Stimulated activated naive B cell treated with anti-CD40 and anti-IgM and Interleukin-4, amounts not matched to agents 10 μg/mL and 1 μg/mL and 100 μg/mL, for 72 hours (primary cell): Measurements from ENCODE around the gene ORM1.

Source experiments
- ATAC-seq, 2 donors: fragments of 150-1000 bp; cut with Tn5 transposase; replicated peaks; 2 replicates each; pipeline ENCODE4 v1.10.0; 2021; ENCODE audit warnings: moderate library complexity in 1 of 2
- DNase-seq: peaks from one replicate; pipeline ENCODE4 v3.0.0; 2021
- H3K27ac Mint-ChIP-seq: one replicate; pipeline ENCODE4 v1.8.0; 2022; ENCODE audit warnings: mild to moderate bottlenecking, mixed read lengths
- H3K27me3 Mint-ChIP-seq, 2 donors: one replicate each; pipeline ENCODE4 v1.8.0; 2022; ENCODE audit warnings: mixed read lengths in 2 of 2
- H3K36me3 Mint-ChIP-seq, 2 donors: one replicate each; pipeline ENCODE4 v1.8.0; 2022; ENCODE audit warnings: mixed read lengths in 2 of 2, mild to moderate bottlenecking in 1 of 2
- H3K4me1 Mint-ChIP-seq, 2 donors: one replicate each; pipeline ENCODE4 v1.8.0; 2022; ENCODE audit warnings: mixed read lengths in 2 of 2, mild to moderate bottlenecking in 1 of 2
- H3K4me3 Mint-ChIP-seq, 2 donors: one replicate each; pipeline ENCODE4 v1.8.0; 2022; ENCODE audit warnings: mild to moderate bottlenecking in 2 of 2, mixed read lengths in 2 of 2, moderate library complexity in 1 of 2
- H3K9me3 Mint-ChIP-seq, 2 donors: one replicate each; pipeline ENCODE4 v1.8.0; 2022; ENCODE audit warnings: mixed read lengths in 2 of 2, mild to moderate bottlenecking in 1 of 2

ORM1 gene

DNA sequence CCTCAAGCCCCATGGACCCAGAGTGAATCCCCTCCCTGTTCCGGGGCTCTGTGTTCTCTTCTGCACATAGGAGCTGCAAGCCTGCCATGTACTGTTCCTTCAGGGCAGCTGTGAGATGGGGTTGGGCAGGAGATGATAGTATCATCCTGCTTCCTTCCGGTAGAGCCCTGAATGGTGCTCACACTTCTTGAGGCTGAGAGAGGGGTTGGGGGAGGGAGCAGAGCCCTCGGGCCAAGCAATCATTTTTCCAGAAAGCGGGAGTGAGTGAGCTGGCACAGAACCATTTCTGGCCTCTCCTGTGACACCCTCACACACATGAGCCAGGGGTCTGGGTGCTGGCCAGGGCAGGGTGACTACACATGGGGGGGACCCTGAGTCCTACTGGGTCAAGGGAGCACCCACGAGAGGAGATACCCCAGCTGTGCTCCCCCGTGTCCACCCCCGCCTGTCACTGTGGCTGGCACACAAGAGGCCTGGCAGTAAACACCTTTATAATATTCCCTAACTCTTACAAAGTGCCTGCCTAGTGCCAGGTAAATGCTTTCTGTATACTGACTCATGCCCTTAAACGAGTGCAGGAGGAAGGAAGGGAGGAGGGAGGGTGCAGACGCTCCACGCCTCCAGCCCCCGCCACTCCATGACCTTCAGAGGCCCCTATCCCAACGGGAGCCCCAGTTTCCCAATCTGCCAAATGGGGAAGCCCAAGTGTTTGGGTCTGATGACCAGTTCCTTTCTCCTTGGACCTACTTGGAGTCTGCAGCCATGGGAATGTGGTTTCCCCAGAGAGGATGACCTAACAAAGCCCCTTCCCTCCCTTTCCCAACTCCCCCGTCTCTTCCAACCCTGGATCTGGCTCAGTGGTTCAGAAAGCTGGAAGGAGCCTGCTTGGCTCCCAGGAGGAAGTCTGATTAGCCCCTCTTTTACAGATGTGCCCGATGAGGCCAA is 49.3 kb downstream of the ORM1 start:
- no peak for DNase-seq

DNA sequence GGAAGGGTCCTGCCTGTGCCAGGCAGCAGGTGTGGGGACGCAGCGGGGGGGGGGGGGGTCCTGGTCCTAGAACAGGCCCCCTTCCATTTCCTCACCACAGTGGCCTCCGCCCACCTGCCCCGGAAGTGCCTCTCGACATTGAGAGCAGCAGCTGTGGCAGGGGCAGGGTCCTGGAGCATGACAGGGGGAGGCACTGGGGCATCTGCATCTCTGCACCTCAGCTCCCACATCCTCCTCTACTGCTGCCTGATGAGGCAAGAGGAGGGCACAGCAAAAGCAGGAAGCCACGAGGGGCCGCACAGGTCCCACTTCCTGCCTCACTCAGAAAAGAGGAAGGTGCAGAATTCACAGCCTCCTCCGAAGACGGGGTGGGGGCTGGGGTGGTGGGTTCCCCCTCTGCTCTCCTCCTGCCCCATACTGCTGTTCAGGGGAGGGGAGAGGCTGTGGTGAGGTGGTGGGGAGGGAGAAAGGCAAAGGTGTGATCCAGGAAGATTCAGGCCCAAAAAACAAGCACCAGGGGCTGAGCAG is 50.1 kb downstream of the ORM1 start:
- Mint-ChIP-seq H3K9me3 (peaks cover 2 to 5% of the 10 kb centered on the region in 2 donors), H3K27ac (peak overlapping the region; percentile 97), H3K4me3 (peak overlapping the region; percentile 66 to 73), H3K4me1 (peaks cover 71 to 94% of the 10 kb centered on the region in 2 donors), H3K27me3 (no peaks in the 10 kb centered on the region), H3K36me3 (peaks cover 72 to 83% of the 10 kb centered on the region in 2 donors)
- DNase-seq (peak; percentile 91), ATAC-seq (peak; percentile 97 to 98)

More for the DNA sequence above, 49.3 kb downstream of the ORM1 start:
- H3K27me3 Mint-ChIP-seq, result no peaks in the 10 kb centered on the region
- H3K36me3 Mint-ChIP-seq, result peaks cover 74 to 83% of the 10 kb centered on the region in 2 donors
- peak overlapping the region; percentile 66 to 73 for H3K4me3 Mint-ChIP-seq
- H3K27ac Mint-ChIP-seq, result peak overlapping the region; percentile 97
- ATAC-seq, result peak in 1 of 2 donors; percentile 17
- H3K4me1 Mint-ChIP-seq, result peaks cover 72 to 94% of the 10 kb centered on the region in 2 donors
- peaks cover 2 to 5% of the 10 kb centered on the region in 2 donors for H3K9me3 Mint-ChIP-seq

DNA sequence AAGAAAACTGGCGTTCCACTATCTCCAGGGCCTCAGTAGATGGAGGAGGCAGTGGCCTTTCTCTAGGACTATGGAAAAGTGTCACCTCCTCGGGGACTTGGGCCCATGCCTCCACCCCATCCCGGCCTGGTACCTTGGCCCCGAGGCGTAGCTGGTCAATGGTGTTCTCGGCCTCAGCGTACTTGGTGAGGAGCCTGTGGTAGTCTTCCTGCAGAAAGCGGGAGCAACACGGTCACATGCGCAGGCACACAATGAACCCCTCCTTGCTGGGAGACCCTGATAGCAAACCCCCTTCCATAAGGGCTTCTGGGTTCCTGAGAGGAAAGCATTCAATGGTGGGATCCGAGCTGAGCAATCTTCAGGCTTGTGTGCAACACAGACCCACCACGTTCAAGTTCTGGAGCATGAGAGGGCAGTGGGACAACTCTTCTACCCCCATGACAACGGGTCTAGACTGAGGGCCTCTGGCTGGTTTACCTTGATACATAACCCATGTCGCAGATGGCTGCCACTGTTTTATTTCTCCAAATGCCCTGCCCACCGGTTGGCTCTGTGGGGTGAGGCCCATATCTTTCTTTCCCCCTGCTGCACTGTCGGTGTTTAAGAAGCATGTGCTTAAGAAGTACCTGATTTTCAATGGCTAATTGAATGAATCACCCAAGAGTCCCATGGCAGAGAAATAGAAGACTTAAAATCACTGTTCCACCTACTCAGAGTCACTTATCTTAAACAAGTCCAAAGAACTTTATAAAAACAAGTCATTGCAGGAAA is 51.2 kb downstream of the ORM1 start:
- Mint-ChIP-seq H3K4me1 (peaks cover 74 to 97% of the 10 kb centered on the region in 2 donors), H3K9me3 (peaks cover 2 to 5% of the 10 kb centered on the region in 2 donors), H3K27ac (peak overlapping the region; percentile 97), H3K36me3 (peaks cover 77 to 87% of the 10 kb centered on the region in 2 donors), H3K27me3 (no peaks in the 10 kb centered on the region), H3K4me3 (peak overlapping the region in 1 of 2 donors; percentile 46)
- no peak for ATAC-seq
- no peak for DNase-seq

DNA sequence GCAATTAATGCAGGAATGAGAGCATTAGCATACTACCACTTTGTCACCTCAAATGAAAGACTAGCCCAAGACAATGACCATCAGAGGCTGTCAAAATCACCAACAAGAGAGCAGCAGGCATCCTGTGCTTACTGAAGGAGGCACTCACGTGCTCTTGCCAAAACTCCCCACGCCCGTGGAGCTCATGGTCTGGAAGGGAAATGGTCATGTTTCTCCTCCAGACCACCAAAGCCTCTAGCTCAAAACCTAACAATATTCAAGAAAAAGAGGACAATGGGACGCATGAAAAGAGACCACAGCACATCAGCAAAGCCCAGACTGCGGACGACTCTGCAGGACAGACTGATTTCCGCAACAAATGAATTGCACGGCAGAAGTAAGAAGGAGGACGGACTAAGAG is 52.0 kb downstream of the ORM1 start:
- H3K4me1 Mint-ChIP-seq, result peaks cover 67 to 97% of the 10 kb centered on the region in 2 donors
- H3K36me3 Mint-ChIP-seq, result peaks cover 72 to 80% of the 10 kb centered on the region in 2 donors
- peak overlapping the region in 1 of 2 donors; percentile 3 for H3K4me3 Mint-ChIP-seq
- H3K27ac Mint-ChIP-seq, result peak overlapping the region; percentile 97
- no peak for DNase-seq
- no peak for ATAC-seq
- H3K27me3 Mint-ChIP-seq, result no peaks in the 10 kb centered on the region
- no peaks in the 10 kb centered on the region for H3K9me3 Mint-ChIP-seq

DNA sequence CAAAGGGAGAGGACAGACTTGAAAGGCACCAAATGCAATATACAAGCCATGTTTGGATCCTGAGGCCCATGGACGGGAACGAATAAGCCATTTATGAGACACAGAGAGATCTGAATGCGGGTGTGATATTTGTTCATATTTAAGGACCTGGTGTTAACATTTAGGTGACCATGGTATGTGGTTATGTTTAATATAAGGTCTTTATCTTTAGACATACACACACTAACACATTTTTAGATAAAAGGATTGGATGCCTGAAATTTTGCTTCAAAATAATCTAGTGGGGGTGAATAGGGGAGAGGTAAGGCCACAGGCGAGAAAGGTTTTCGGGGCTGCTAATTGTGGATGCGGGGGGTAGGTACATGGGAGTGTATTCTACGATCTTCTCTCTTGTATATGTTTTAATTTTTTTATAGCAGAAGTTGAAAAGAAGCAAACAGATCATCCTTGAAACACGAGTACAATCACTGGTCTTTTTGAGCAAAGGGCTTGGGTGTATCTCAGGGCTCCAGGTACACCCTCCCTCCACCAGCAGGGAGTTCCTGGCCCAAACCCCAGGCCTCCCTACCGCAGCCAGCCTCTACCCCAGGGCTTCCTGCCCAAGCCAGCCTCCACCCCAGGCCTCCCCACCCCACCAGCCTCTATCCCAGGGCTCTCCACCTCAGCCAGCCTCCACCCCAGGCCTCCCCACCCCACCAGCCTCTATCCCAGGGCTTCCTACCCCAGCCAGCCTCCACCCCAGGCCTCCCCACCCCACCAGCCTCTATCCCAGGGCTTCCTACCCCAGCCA is 52.7 kb downstream of the ORM1 start:
- Mint-ChIP-seq H3K4me1 (peaks cover 64 to 94% of the 10 kb centered on the region in 2 donors), H3K4me3 (no peak overlapping the region), H3K27me3 (no peaks in the 10 kb centered on the region), H3K9me3 (no peaks in the 10 kb centered on the region), H3K27ac (peak overlapping the region; percentile 97), H3K36me3 (peaks cover 71 to 80% of the 10 kb centered on the region in 2 donors)
- ATAC-seq (no peak), DNase-seq (no peak)
